WTC11 (cell line): ENCODE data around the gene TRIM45. TPM values are rescaled to one million over a fixed set of nuclear protein-coding genes. Genes with fewer than 3 reads are reported as not detected.

Experiments used
- ATAC-seq: fragments of 200-7000 bp; cut with Tn5 transposase; 2 replicates; pipeline ENCODE4 v1.10.0; 2021; ENCODE audit warnings: mild to moderate bottlenecking, moderate library complexity
- Bru-seq: library from RNA; stranded (reverse); fragments of 400-500 nt; gene quantifications from one replicate; lab custom pipeline; 2021; lab: Mats Ljungman, UMichigan
- CTCF ChIA-PET: fragments of 300-600 bp; sonication (Branson Sonifier 250); formaldehyde crosslinking; loops from one replicate; lab custom pipeline; 2021; ENCODE audit warnings: antibody characterized with exemption; lab: Charles Lee
- POLR2A ChIA-PET: fragments of 350-600 bp; sonication (Branson Sonifier 250); formaldehyde crosslinking; loops from one replicate; lab custom pipeline; 2021; ENCODE audit warnings: antibody characterized with exemption; lab: Charles Lee
- DNase-seq: peaks from one replicate; pipeline ENCODE4 v3.0.0; 2021; ENCODE audit warnings: low spot score
- H3K27ac Mint-ChIP-seq: 2 replicates; pipeline ENCODE4 v1.8.0; 2021; ENCODE audit warnings: mixed read lengths
- H3K27me3 Mint-ChIP-seq: 2 replicates; pipeline ENCODE4 v1.8.0; 2021; ENCODE audit warnings: low read depth, mild to moderate bottlenecking, moderate library complexity, mixed read lengths
- H3K36me3 Mint-ChIP-seq: 2 replicates; pipeline ENCODE4 v1.8.0; 2021; ENCODE audit warnings: mixed read lengths
- H3K4me1 Mint-ChIP-seq: 2 replicates; pipeline ENCODE4 v1.8.0; 2022; ENCODE audit warnings: mixed read lengths
- H3K4me3 Mint-ChIP-seq: 2 replicates; pipeline ENCODE4 v1.8.0; 2021; ENCODE audit warnings: mild to moderate bottlenecking, moderate library complexity, mixed read lengths
- H3K9me3 Mint-ChIP-seq: 2 replicates; pipeline ENCODE4 v1.8.0; 2021; ENCODE audit warnings: mixed read lengths
- AFF4 ChIP-seq: sonication (generic); formaldehyde crosslinking; IDR thresholded peaks from 2 replicates; pipeline ENCODE4 v1.8.1; 2023; ENCODE audit warnings: mild to moderate bottlenecking, missing genetic modification reagents, borderline replicate concordance
- ATF1 ChIP-seq: sonication (generic); formaldehyde crosslinking; IDR thresholded peaks from 2 replicates; pipeline ENCODE4 v1.8.1; 2023; ENCODE audit warnings: mild to moderate bottlenecking, moderate library complexity, missing genetic modification reagents
- CREM ChIP-seq: sonication (generic); formaldehyde crosslinking; IDR thresholded peaks from 2 replicates; pipeline ENCODE4 v1.8.1; 2022; ENCODE audit warnings: mild to moderate bottlenecking, missing genetic modification reagents, moderate library complexity
- E2F4 ChIP-seq: sonication (generic); formaldehyde crosslinking; IDR thresholded peaks from 2 replicates; pipeline ENCODE4 v1.8.1; 2022; ENCODE audit warnings: low read depth, mild to moderate bottlenecking, moderate library complexity, missing genetic modification reagents, borderline replicate concordance
- E2F5 ChIP-seq: sonication (generic); formaldehyde crosslinking; IDR thresholded peaks from 2 replicates; pipeline ENCODE4 v1.8.1; 2022; ENCODE audit warnings: mild to moderate bottlenecking, moderate library complexity, missing genetic modification reagents
- EMX1 ChIP-seq: fragments of 250-450 bp; sonication (Bioruptor Pico); IDR thresholded peaks from 2 replicates; pipeline ENCODE4 v1.8.0; 2021; ENCODE audit warnings: mild to moderate bottlenecking
- FOXP1 ChIP-seq: sonication (generic); formaldehyde crosslinking; IDR thresholded peaks from 2 replicates; pipeline ENCODE4 v1.8.0; 2022; ENCODE audit warnings: missing genetic modification reagents, mild to moderate bottlenecking, moderate library complexity, borderline replicate concordance
- GTF2I ChIP-seq: fragments of 250-450 bp; sonication (Bioruptor Pico); conservative IDR thresholded peaks from 2 replicates; pipeline ENCODE4 v1.4.0; 2021; ENCODE audit warnings: mild to moderate bottlenecking
- HMGXB4 ChIP-seq: sonication (generic); formaldehyde crosslinking; IDR thresholded peaks from 2 replicates; pipeline ENCODE4 v1.8.1; 2023; ENCODE audit warnings: mild to moderate bottlenecking, moderate library complexity, missing genetic modification reagents
- MLX ChIP-seq: sonication (generic); formaldehyde crosslinking; IDR thresholded peaks from 2 replicates; pipeline ENCODE4 v1.8.1; 2023; ENCODE audit warnings: mild to moderate bottlenecking, missing genetic modification reagents, moderate library complexity
- MYBL2 ChIP-seq: sonication (generic); formaldehyde crosslinking; IDR thresholded peaks from 2 replicates; pipeline ENCODE4 v1.8.1; 2023; ENCODE audit warnings: mild to moderate bottlenecking, moderate library complexity, missing genetic modification reagents
- NFYB ChIP-seq: sonication (generic); formaldehyde crosslinking; conservative IDR thresholded peaks from 2 replicates; pipeline ENCODE4 v1.8.0; 2022; ENCODE audit warnings: low read depth, missing genetic modification reagents
- NR2C2 ChIP-seq: sonication (generic); formaldehyde crosslinking; IDR thresholded peaks from 2 replicates; pipeline ENCODE4 v1.8.0; 2022; ENCODE audit warnings: mild to moderate bottlenecking, missing genetic modification reagents
- PREB ChIP-seq: sonication (generic); formaldehyde crosslinking; IDR thresholded peaks from 2 replicates; pipeline ENCODE4 v1.8.1; 2022; ENCODE audit warnings: mild to moderate bottlenecking, missing genetic modification reagents, moderate library complexity, borderline replicate concordance
- SP1 ChIP-seq: sonication (generic); formaldehyde crosslinking; conservative IDR thresholded peaks from 2 replicates; pipeline ENCODE4 v1.8.1; 2022; ENCODE audit warnings: missing genetic modification reagents
- ZNF219 ChIP-seq: sonication (generic); formaldehyde crosslinking; IDR thresholded peaks from 2 replicates; pipeline ENCODE4 v1.8.0; 2023; ENCODE audit warnings: missing genetic modification reagents, mild to moderate bottlenecking, borderline replicate concordance
- ZNF532 ChIP-seq: fragments of 250-450 bp; sonication (Bioruptor Pico); IDR thresholded peaks from 2 replicates; pipeline ENCODE4 v1.9.0; 2021; ENCODE audit warnings: mild to moderate bottlenecking, borderline replicate concordance
- ZNF671 ChIP-seq: fragments of 250-450 bp; sonication (Bioruptor Pico); IDR thresholded peaks from 2 replicates; pipeline ENCODE4 v1.8.0; 2021; ENCODE audit warnings: mild to moderate bottlenecking
- long read RNA-seq, 3 experiments: library from RNA in 1 of 3; library from capped mRNA in 1 of 3; library from polyadenylated mRNA in 1 of 3; unstranded in 2 of 3; stranded (forward) in 1 of 3; transcript quantifications; one replicate each; pipeline ENCODE4 v2.0.0, GENCODE V29; 2021
- total RNA-seq: library from RNA; stranded (reverse); gene quantifications from 3 replicates; pipeline ENCODE4 v1.2.3, GENCODE V29; 2021

The TRIM45 gene
- 11.8 to 17.7 TPM (median 15.7 TPM) in 3 replicates for total RNA-seq
- Bru-seq, nascent RNA, result percentile 78 among the genes with signal in this experiment
- long read RNA-seq, experiment 1, transcript TRIM45-201 (6 exons, 3,515 nt), result major isoform, 34 of 59 reads
- long read RNA-seq, experiment 1, partial matches to known transcripts, result 1 of 59 reads
- long read RNA-seq, experiment 1, other reads (novel, unspliced or antisense), result 21 of 59 reads
- long read RNA-seq, experiment 2, partial matches to known transcripts, result 2 of 5 reads
- long read RNA-seq, experiment 2, other reads (novel, unspliced or antisense), result 1 of 5 reads
- long read RNA-seq, experiment 3, partial matches to known transcripts, result 0 of 3 reads
- long read RNA-seq, experiment 3, other reads (novel, unspliced or antisense), result 2 of 3 reads

GRCh38 chr1:117121589-117122329, at the start of gene TRIM45:
Gene TRIM45, minus strand, starts transcription at chr1:117121749. Its CDS starts 548 bp downstream, at chr1:117121201.
- POLR2A ChIA-PET, result interaction anchor here (1.0 kb wide), 2 partner anchors 61 to 163 kb away, joined by 4 to 5 read pairs; partner anchors contain the start of gene TTF2
- H3K27ac Mint-ChIP-seq, result peak within 1 kb of the TSS; percentile 83; the same call in 1 of the 2 replicates
- ATAC-seq, result peak; percentile 95
- TF ChIP-seq FOXP1 (CRISPR knock-in tag) (peak; percentile 72; the same call in 1 of the 2 replicates), AFF4 (CRISPR knock-in tag) (no peak), EMX1 (CRISPR knock-in tag) (no peak), E2F5 (CRISPR knock-in tag) (0 out of 2 replicates have a peak, but pooled peaks have one; percentile 41), MYBL2 (no peak), ZNF532 (CRISPR knock-in tag) (no peak), MLX (CRISPR knock-in tag) (no peak), ATF1 (CRISPR knock-in tag) (no peak), SP1 (peak; percentile 59; the same call in 1 of the 2 replicates), PREB (CRISPR knock-in tag) (no peak), NR2C2 (CRISPR knock-in tag) (no peak), ZNF671 (no peak), ZNF219 (CRISPR knock-in tag) (0 out of 2 replicates have a peak, but pooled peaks have one; percentile 25), NFYB (CRISPR knock-in tag) (peak; percentile 78), HMGXB4 (CRISPR knock-in tag) (peak; percentile 86), GTF2I (CRISPR knock-in tag) (no peak), E2F4 (no peak; the same call in 1 of the 2 replicates), CREM (no peak)

More at GRCh38 chr1:117121589-117122329, at the start of gene TRIM45:
- no peaks in the 10 kb centered on the region for H3K9me3 Mint-ChIP-seq
- peak within 1 kb of the TSS; percentile 80 for H3K4me3 Mint-ChIP-seq
- H3K4me1 Mint-ChIP-seq, result peaks cover 13% of the 10 kb centered on the region
- H3K27me3 Mint-ChIP-seq, result no peaks in the 10 kb centered on the region
- peak; percentile 92 for DNase-seq
- CTCF ChIA-PET, result interaction anchor here (0.6 to 5.3 kb wide), 7 partner anchors 11 to 164 kb away, joined by 3 to 63 read pairs (median 4); partner anchors contain the start of gene TTF2
- H3K36me3 Mint-ChIP-seq, result peaks cover 13% of the 10 kb centered on the region
